Body of pancreas (tissue), 4 donors: ENCODE measurements around the gene ARSJ. TPM values are rescaled to one million over a fixed set of nuclear protein-coding genes. Genes with fewer than 3 reads are reported as not detected.
A peak's percentile ranks its signal among the peaks of the same experiment; 100 is the strongest.

ENCODE experiments used
- ATAC-seq: fragments of 150-250 bp; one replicate; pipeline ENCODE4 v1.9.1; 2016
- DNase-seq, 4 donors: peaks; one replicate each; pipeline ENCODE4 v3.0.0-alpha.2; 2019
- H3K27ac ChIP-seq, 4 donors: fragments of 200-600 bp; sonication (generic); 1 replicate in 3 of 4; 2 replicates in 1 of 4; pipeline versions ENCODE4 v1.5.1 to v1.6.1; 2016 to 2019; ENCODE audit warnings: mild to moderate bottlenecking in 1 of 4, mixed read lengths in 1 of 4, moderate library complexity in 1 of 4
- H3K27me3 ChIP-seq, 2 donors: fragments of 200-600 bp; sonication (generic); one replicate each; pipeline ENCODE4 v1.6.0; 2016; ENCODE audit warnings: mild to moderate bottlenecking in 1 of 2
- H3K36me3 ChIP-seq, 2 donors: fragments of 200-600 bp; sonication (generic); replicated peaks in 1 of 2; 2 replicates each; pipeline ENCODE4 v1.5.1; 2016; ENCODE audit warnings: low read depth in 2 of 2; ENCODE audit not compliant: insufficient read depth in 1 of 2
- H3K4me1 ChIP-seq: fragments of 200-600 bp; sonication (generic); one replicate; pipeline ENCODE4 v1.6.0; 2016
- H3K4me3 ChIP-seq, 2 donors: fragments of 200-600 bp; sonication (generic); 1 replicate in 1 of 2; 2 replicates in 1 of 2; pipeline ENCODE4 v1.5.1; 2016 to 2019
- H3K9me3 ChIP-seq, 3 donors: fragments of 200-600 bp; sonication (generic); 1 replicate in 2 of 3; 2 replicates in 1 of 3; pipeline ENCODE4 v1.5.1; 2016
- CTCF ChIP-seq, 7 experiments: fragments of 450-650 bp in 4 of 7; fragments of 200-600 bp in 3 of 7; sonication (generic) in 3 of 7; IDR thresholded peaks; one replicate each; pipeline ENCODE4 v1.5.1; 2016 to 2019; ENCODE audit warnings: antibody characterized with exemption in 7 of 7
- POLR2A ChIP-seq, 3 donors: fragments of 450-650 bp; IDR thresholded peaks; one replicate each; pipeline ENCODE4 v1.6.1; 2016; ENCODE audit warnings: antibody characterized with exemption in 3 of 3, mild to moderate bottlenecking in 2 of 3
- WGBS, 2 donors: methylation state at CpG; one replicate each; pipeline ENCODE4 v1.1.5; 2017; 5-methylcytosine and 5-hydroxymethylcytosine counted together
- intact Hi-C: fragments of 100-400 bp; cut with DNase I; formaldehyde crosslinking; loops from one replicate; pipeline ENCODE4 v1.15.1; 2023
- total RNA-seq, 2 donors: library from RNA; depleted of rRNA; stranded (reverse); fragments of >200 nt; gene quantifications; one replicate each; pipeline ENCODE4 v1.1.0, GENCODE V29; 2016

ARSJ gene
- total RNA-seq, 2 donors from 2014 or later: 3.4 to 3.6 TPM

GRCh38 chr4:113976741-113977525, 2.5 kb downstream of the ARSJ start:
- WGBS, 2 donors: 33 to 38% methylated on average over 2 of the region's 2 CpGs
- no peak overlapping the region for H3K4me3 ChIP-seq
- H3K36me3 ChIP-seq: no peaks in the 10 kb centered on the region
- no peak for TF ChIP-seq POLR2A (IDR thresholded peaks at IDR 0.05)
- no peak for TF ChIP-seq CTCF (IDR thresholded peaks at IDR 0.05)
- peaks cover 12% of the 10 kb centered on the region for H3K4me1 ChIP-seq
- H3K27ac ChIP-seq: peak overlapping the region in 1 of 4 donors; percentile 32
- ATAC-seq: no peak
- H3K9me3 ChIP-seq: peaks cover 0 to 8% (median 0%) of the 10 kb centered on the region in 3 donors
- no peak for DNase-seq
- intact Hi-C loops: no loop called here
- no peaks in the 10 kb centered on the region for H3K27me3 ChIP-seq

GRCh38 chr4:113975578-113975977, 3.9 kb downstream of the ARSJ start:
- 68 to 75% methylated on average over 2 of the region's 2 CpGs for WGBS, 2 donors
- TF ChIP-seq CTCF (IDR thresholded peaks at IDR 0.05) (no peak), POLR2A (IDR thresholded peaks at IDR 0.05) (no peak)
- peaks cover 12% of the 10 kb centered on the region for H3K4me1 ChIP-seq
- H3K9me3 ChIP-seq: peaks cover 0 to 8% (median 0%) of the 10 kb centered on the region in 3 donors
- ATAC-seq (no peak), DNase-seq (no peak)
- H3K27me3 ChIP-seq: no peaks in the 10 kb centered on the region
- H3K36me3 ChIP-seq: no peaks in the 10 kb centered on the region
- intact Hi-C loops: no loop called here
- no peak overlapping the region for H3K27ac ChIP-seq
- H3K4me3 ChIP-seq: no peak overlapping the region

GRCh38 chr4:113974467-113974866, 5.0 kb downstream of the ARSJ start:
- H3K27me3 ChIP-seq: no peaks in the 10 kb centered on the region
- H3K9me3 ChIP-seq: peaks cover 0 to 8% (median 2%) of the 10 kb centered on the region in 3 donors
- DNase-seq: no peak
- H3K27ac ChIP-seq: no peak overlapping the region
- TF ChIP-seq CTCF (IDR thresholded peaks at IDR 0.05) (no peak), POLR2A (IDR thresholded peaks at IDR 0.05) (no peak)
- intact Hi-C loops: no loop called here
- no peaks in the 10 kb centered on the region for H3K36me3 ChIP-seq
- no peak for ATAC-seq
- peaks cover 8% of the 10 kb centered on the region for H3K4me1 ChIP-seq
- H3K4me3 ChIP-seq: no peak overlapping the region

- WGBS, 2 donors: 79 to 80% methylated on average over 3 of the region's 3 CpGs
- peaks cover 0 to 8% (median 2%) of the 10 kb centered on the region in 3 donors for H3K9me3 ChIP-seq
- intact Hi-C loops: no loop called here
- no peaks in the 10 kb centered on the region for H3K4me1 ChIP-seq
- TF ChIP-seq POLR2A (IDR thresholded peaks at IDR 0.05) (no peak), CTCF (IDR thresholded peaks at IDR 0.05) (no peak)
- no peak for DNase-seq
- no peak overlapping the region for H3K4me3 ChIP-seq
- H3K27me3 ChIP-seq: no peaks in the 10 kb centered on the region
- ATAC-seq: no peak
- H3K36me3 ChIP-seq: no peaks in the 10 kb centered on the region
- no peak overlapping the region for H3K27ac ChIP-seq
Measured at GRCh38 chr4:113973345-113973744, 6.1 kb downstream of the ARSJ start.

GRCh38 chr4:113972781-113973180, 6.7 kb downstream of the ARSJ start:
- intact Hi-C loops: no loop called here
- TF ChIP-seq CTCF (IDR thresholded peaks at IDR 0.05): no peak
- TF ChIP-seq POLR2A (IDR thresholded peaks at IDR 0.05): no peak
- peaks cover 0 to 8% (median 2%) of the 10 kb centered on the region in 3 donors for H3K9me3 ChIP-seq
- no peaks in the 10 kb centered on the region for H3K27me3 ChIP-seq
- no peaks in the 10 kb centered on the region for H3K36me3 ChIP-seq
- WGBS, 2 donors: 86% methylated on average over 4 of the region's 4 CpGs
- no peak overlapping the region for H3K4me3 ChIP-seq
- ATAC-seq: no peak
- no peaks in the 10 kb centered on the region for H3K4me1 ChIP-seq
- H3K27ac ChIP-seq: no peak overlapping the region
- DNase-seq: no peak
